KMS-11 (cell line): Measurements from ENCODE around the gene FCGR2B.

ENCODE experiments used
- H2AFZ ChIP-seq: fragments of 200-600 bp; sonication (generic); 2 replicates; pipeline ENCODE4 v1.6.1; 2016; ENCODE audit warnings: antibody characterized with exemption, mixed run types, low read depth
- H3K27ac ChIP-seq: fragments of 200-600 bp; sonication (generic); 2 replicates; pipeline ENCODE4 v1.6.1; 2016; ENCODE audit warnings: mild to moderate bottlenecking, mixed run types
- H3K27me3 ChIP-seq: fragments of 200-600 bp; sonication (generic); 2 replicates; pipeline ENCODE4 v1.6.1; 2017; ENCODE audit warnings: mild to moderate bottlenecking, low read depth, mixed run types, moderate library complexity; ENCODE audit not compliant: insufficient read depth
- H3K36me3 ChIP-seq: fragments of 200-600 bp; sonication (generic); 2 replicates; pipeline ENCODE4 v1.6.1; 2017; ENCODE audit warnings: mild to moderate bottlenecking, mixed run types; ENCODE audit not compliant: insufficient read depth
- H3K4me1 ChIP-seq: fragments of 200-600 bp; sonication (generic); 2 replicates; pipeline ENCODE4 v1.6.1; 2016; ENCODE audit warnings: mild to moderate bottlenecking, low read depth, mixed run types; ENCODE audit not compliant: poor library complexity, severe bottlenecking
- H3K4me2 ChIP-seq: fragments of 200-600 bp; sonication (generic); 2 replicates; pipeline ENCODE4 v1.7.0; 2016; ENCODE audit warnings: mild to moderate bottlenecking, mixed run types
- H3K4me3 ChIP-seq: fragments of 200-600 bp; sonication (generic); IDR thresholded peaks from 2 replicates; pipeline ENCODE4 v1.6.1; 2017; ENCODE audit warnings: low read depth, low read length, mixed read lengths; ENCODE audit not compliant: insufficient read depth
- H3K79me2 ChIP-seq: fragments of 200-600 bp; sonication (generic); 2 replicates; pipeline ENCODE4 v1.6.1; 2016; ENCODE audit warnings: low read depth, mixed run types; ENCODE audit not compliant: insufficient read depth
- H3K9ac ChIP-seq: fragments of 200-600 bp; sonication (generic); 2 replicates; pipeline ENCODE4 v1.6.1; 2016; ENCODE audit warnings: mild to moderate bottlenecking, mixed run types
- H4K20me1 ChIP-seq: fragments of 200-600 bp; sonication (generic); 2 replicates; pipeline ENCODE4 v1.6.1; 2016; ENCODE audit warnings: mild to moderate bottlenecking, mixed run types; ENCODE audit not compliant: insufficient read depth
- TF ChIP-seq, protein P1 (sequence below): fragments of 200-600 bp; sonication (generic); conservative IDR thresholded peaks from 2 replicates; pipeline ENCODE4 v1.6.1; 2017; ENCODE audit warnings: low read depth, mild to moderate bottlenecking, antibody characterized with exemption, low read length, moderate library complexity, mixed read lengths

FCGR2B gene

GRCh38 chr1:161676958-161677689 is 14.2 kb downstream of the FCGR2B start:
- no peak overlapping the region for H3K4me3 ChIP-seq
- no peak overlapping the region for H2AFZ ChIP-seq
- no peaks in the 10 kb centered on the region for H3K36me3 ChIP-seq
- TF ChIP-seq, protein P1, sequence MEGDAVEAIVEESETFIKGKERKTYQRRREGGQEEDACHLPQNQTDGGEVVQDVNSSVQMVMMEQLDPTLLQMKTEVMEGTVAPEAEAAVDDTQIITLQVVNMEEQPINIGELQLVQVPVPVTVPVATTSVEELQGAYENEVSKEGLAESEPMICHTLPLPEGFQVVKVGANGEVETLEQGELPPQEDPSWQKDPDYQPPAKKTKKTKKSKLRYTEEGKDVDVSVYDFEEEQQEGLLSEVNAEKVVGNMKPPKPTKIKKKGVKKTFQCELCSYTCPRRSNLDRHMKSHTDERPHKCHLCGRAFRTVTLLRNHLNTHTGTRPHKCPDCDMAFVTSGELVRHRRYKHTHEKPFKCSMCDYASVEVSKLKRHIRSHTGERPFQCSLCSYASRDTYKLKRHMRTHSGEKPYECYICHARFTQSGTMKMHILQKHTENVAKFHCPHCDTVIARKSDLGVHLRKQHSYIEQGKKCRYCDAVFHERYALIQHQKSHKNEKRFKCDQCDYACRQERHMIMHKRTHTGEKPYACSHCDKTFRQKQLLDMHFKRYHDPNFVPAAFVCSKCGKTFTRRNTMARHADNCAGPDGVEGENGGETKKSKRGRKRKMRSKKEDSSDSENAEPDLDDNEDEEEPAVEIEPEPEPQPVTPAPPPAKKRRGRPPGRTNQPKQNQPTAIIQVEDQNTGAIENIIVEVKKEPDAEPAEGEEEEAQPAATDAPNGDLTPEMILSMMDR = no peak
- H3K4me1 ChIP-seq = no peaks in the 10 kb centered on the region
- no peak overlapping the region for H3K4me2 ChIP-seq
- H3K27ac ChIP-seq = no peak overlapping the region
- H4K20me1 ChIP-seq = no peaks in the 10 kb centered on the region
- H3K9ac ChIP-seq = no peak overlapping the region
- H3K79me2 ChIP-seq = no peaks in the 10 kb centered on the region
- no peaks in the 10 kb centered on the region for H3K27me3 ChIP-seq

DNA sequence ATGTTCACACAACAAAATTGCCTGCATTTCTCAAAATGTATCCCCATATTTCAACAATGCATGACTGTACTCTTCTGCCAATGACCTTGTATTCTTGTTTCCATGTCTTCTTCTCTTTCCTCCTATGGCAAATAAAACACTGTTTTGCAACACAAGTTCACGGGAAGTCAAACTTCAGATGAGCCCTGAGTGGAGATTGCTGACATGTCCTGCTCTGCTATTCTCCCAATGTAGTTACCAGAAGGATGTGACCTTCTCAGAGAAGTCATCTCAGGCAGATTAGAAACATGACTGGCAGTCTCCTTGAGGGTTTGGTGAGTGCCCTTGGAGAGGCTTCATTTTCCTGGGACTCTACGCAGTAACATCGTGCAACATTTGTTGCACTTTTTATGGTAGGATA is 15.6 kb downstream of the FCGR2B start:
- H3K9ac ChIP-seq = no peak overlapping the region
- no peak overlapping the region for H3K4me3 ChIP-seq
- no peaks in the 10 kb centered on the region for H3K36me3 ChIP-seq
- H3K27ac ChIP-seq = no peak overlapping the region
- no peaks in the 10 kb centered on the region for H4K20me1 ChIP-seq
- no peaks in the 10 kb centered on the region for H3K27me3 ChIP-seq
- no peak overlapping the region for H3K4me2 ChIP-seq
- H2AFZ ChIP-seq = no peak overlapping the region
- H3K4me1 ChIP-seq = no peaks in the 10 kb centered on the region
- TF ChIP-seq, protein P1 = no peak
- no peaks in the 10 kb centered on the region for H3K79me2 ChIP-seq

- no peaks in the 10 kb centered on the region for H3K79me2 ChIP-seq
- no peak overlapping the region for H3K4me3 ChIP-seq
- no peak overlapping the region for H2AFZ ChIP-seq
- no peaks in the 10 kb centered on the region for H4K20me1 ChIP-seq
- no peaks in the 10 kb centered on the region for H3K36me3 ChIP-seq
- H3K27me3 ChIP-seq = no peaks in the 10 kb centered on the region
- no peaks in the 10 kb centered on the region for H3K4me1 ChIP-seq
- TF ChIP-seq, protein P1 = no peak
- no peak overlapping the region for H3K9ac ChIP-seq
- no peak overlapping the region for H3K27ac ChIP-seq
- H3K4me2 ChIP-seq = no peak overlapping the region
Observed at GRCh38 chr1:161681879-161682278, 18.9 kb downstream of the FCGR2B start.

GRCh38 chr1:161688946-161689345 is 26.0 kb downstream of the FCGR2B start:
- Histone ChIP-seq H3K27me3 (no peaks in the 10 kb centered on the region), H2AFZ (no peak overlapping the region), H3K36me3 (no peaks in the 10 kb centered on the region), H3K4me2 (no peak overlapping the region), H3K27ac (no peak overlapping the region), H4K20me1 (no peaks in the 10 kb centered on the region), H3K79me2 (no peaks in the 10 kb centered on the region), H3K4me1 (no peaks in the 10 kb centered on the region), H3K9ac (no peak overlapping the region), H3K4me3 (no peak overlapping the region)
- TF ChIP-seq, protein P1 = no peak
